ENCODE measurements around the gene POLA1.

Gene POLA1

GRCh38 chrX:25020905-25021449, 327.3 kb downstream of the POLA1 start:
- Mint-ChIP-seq H3K9me3 (no peaks in the 10 kb centered on the region), H3K4me1 (peaks cover 61% of the 10 kb centered on the region)

GRCh38 chrX:25022499-25023325, 329.0 kb downstream of the POLA1 start:
- H3K9me3 Mint-ChIP-seq, result no peaks in the 10 kb centered on the region
- TF ChIP-seq CTCF (IDR thresholded peaks at IDR 0.05; ENCODE audit: unreplicated experiment in 3 of 3), result peak in 2 of 3 experiments; percentile 14 to 21
- H3K4me3 Mint-ChIP-seq, result peak overlapping the region in 1 of 3 experiments; percentile 57
- H3K27me3 Mint-ChIP-seq (ENCODE audit: low read depth), result peaks cover 97% of the 10 kb centered on the region
- H3K4me1 Mint-ChIP-seq, result peaks cover 45% of the 10 kb centered on the region
- no peaks in the 10 kb centered on the region for H3K36me3 Mint-ChIP-seq (ENCODE audit: low read depth)
- H3K27ac Mint-ChIP-seq, result no peak overlapping the region

More at GRCh38 chrX:25020905-25021449, 327.3 kb downstream of the POLA1 start:
- Mint-ChIP-seq H3K27me3 (ENCODE audit: low read depth) (peaks cover 98% of the 10 kb centered on the region), H3K27ac (no peak overlapping the region), H3K36me3 (ENCODE audit: low read depth) (no peaks in the 10 kb centered on the region), H3K4me3 (peak overlapping the region; percentile 60 to 68 (median 64))
- peak; percentile 57 to 77 (median 77) for TF ChIP-seq CTCF (IDR thresholded peaks at IDR 0.05; ENCODE audit: unreplicated experiment in 3 of 3)

GRCh38 chrX:25023908-25024307, 330.2 kb downstream of the POLA1 start:
- no peak for TF ChIP-seq CTCF (IDR thresholded peaks at IDR 0.05; ENCODE audit: unreplicated experiment in 3 of 3)
- H3K27me3 Mint-ChIP-seq (ENCODE audit: low read depth), result peaks cover 95% of the 10 kb centered on the region

GRCh38 chrX:25025615-25026014, 331.9 kb downstream of the POLA1 start:
- H3K27ac Mint-ChIP-seq, result no peak overlapping the region
- H3K27me3 Mint-ChIP-seq (ENCODE audit: low read depth), result peaks cover 80% of the 10 kb centered on the region
- no peaks in the 10 kb centered on the region for H3K9me3 Mint-ChIP-seq
- TF ChIP-seq CTCF (IDR thresholded peaks at IDR 0.05; ENCODE audit: unreplicated experiment in 3 of 3), result no peak
- H3K36me3 Mint-ChIP-seq (ENCODE audit: low read depth), result no peaks in the 10 kb centered on the region
- H3K4me1 Mint-ChIP-seq, result peaks cover 26% of the 10 kb centered on the region
- H3K4me3 Mint-ChIP-seq, result no peak overlapping the region

More at GRCh38 chrX:25023908-25024307, 330.2 kb downstream of the POLA1 start:
- H3K27ac Mint-ChIP-seq, result no peak overlapping the region
- no peak overlapping the region for H3K4me3 Mint-ChIP-seq
- no peaks in the 10 kb centered on the region for H3K9me3 Mint-ChIP-seq
- no peaks in the 10 kb centered on the region for H3K36me3 Mint-ChIP-seq (ENCODE audit: low read depth)
- peaks cover 38% of the 10 kb centered on the region for H3K4me1 Mint-ChIP-seq

- Mint-ChIP-seq H3K9me3 (no peaks in the 10 kb centered on the region), H3K4me3 (no peak overlapping the region), H3K27me3 (ENCODE audit: low read depth) (peaks cover 78% of the 10 kb centered on the region), H3K4me1 (peaks cover 20% of the 10 kb centered on the region), H3K36me3 (ENCODE audit: low read depth) (no peaks in the 10 kb centered on the region), H3K27ac (no peak overlapping the region)
- no peak for TF ChIP-seq CTCF (IDR thresholded peaks at IDR 0.05; ENCODE audit: unreplicated experiment in 3 of 3)
These were observed 332.9 kb downstream of the POLA1 start for GRCh38 chrX:25026576-25026975.

Data from nephron (organoid).